HG03066 (cell line): ENCODE data around the gene IGFN1.

Source experiments
- ATAC-seq: cut with Tn5 transposase; IDR thresholded peaks from one replicate; pipeline ENCODE4 v1.9.1; 2021; ENCODE audit warnings: low read depth; ENCODE audit not compliant: unreplicated experiment

The IGFN1 gene

GRCh38 chr1:201190624-201191051 is at the start of gene IGFN1:
IGFN1 (plus strand) TSS chr1:201190824; CDS start chr1:201193294, 2,470 bp downstream.
- ATAC-seq = no peak

GRCh38 chr1:201140941-201141260 is 49.7 kb upstream of the IGFN1 start:
- ATAC-seq = no peak

GRCh38 chr1:201141418-201141817 is 49.2 kb upstream of the IGFN1 start:
- ATAC-seq = no peak

DNA sequence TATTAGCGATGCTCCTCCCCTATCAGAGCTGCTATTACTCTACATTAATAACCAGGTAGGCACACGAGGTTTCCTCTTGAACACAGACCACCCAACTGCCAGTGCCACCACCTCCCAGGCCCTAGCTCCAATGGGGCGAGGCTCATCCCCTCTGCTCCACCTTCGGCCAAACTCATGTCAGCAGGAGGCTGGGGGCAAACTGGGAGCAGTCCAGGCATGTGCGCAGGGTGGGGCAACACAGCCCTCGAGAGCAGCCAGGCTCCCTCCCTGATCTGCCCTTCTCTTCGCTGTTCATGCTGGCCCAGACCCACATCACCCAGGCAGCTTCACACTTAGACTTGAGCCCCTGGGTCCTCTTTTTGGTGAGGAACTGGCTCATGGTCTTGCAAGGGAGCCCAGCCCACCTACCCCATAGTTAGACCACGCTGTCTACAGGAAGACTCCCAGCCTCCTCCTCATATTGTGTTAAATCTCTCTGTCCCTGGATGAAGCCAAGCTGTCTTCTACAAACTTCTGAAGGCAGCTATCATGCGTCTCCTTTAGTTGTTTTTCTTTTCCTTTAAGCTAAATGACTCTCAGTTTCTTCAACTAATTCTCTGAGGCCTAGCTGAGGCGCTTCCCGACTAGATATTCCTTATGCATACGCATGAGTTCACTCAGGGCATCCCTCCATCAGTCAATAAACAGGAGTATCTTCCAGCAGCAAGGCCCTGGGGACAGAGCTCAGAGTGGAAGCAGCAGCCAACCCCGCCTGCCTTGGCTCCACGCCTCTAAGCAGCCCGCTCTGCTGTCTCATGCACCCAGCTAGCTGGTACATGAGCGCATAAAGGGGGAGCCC is 48.4 kb upstream of the IGFN1 start:
- ATAC-seq = no peak

DNA sequence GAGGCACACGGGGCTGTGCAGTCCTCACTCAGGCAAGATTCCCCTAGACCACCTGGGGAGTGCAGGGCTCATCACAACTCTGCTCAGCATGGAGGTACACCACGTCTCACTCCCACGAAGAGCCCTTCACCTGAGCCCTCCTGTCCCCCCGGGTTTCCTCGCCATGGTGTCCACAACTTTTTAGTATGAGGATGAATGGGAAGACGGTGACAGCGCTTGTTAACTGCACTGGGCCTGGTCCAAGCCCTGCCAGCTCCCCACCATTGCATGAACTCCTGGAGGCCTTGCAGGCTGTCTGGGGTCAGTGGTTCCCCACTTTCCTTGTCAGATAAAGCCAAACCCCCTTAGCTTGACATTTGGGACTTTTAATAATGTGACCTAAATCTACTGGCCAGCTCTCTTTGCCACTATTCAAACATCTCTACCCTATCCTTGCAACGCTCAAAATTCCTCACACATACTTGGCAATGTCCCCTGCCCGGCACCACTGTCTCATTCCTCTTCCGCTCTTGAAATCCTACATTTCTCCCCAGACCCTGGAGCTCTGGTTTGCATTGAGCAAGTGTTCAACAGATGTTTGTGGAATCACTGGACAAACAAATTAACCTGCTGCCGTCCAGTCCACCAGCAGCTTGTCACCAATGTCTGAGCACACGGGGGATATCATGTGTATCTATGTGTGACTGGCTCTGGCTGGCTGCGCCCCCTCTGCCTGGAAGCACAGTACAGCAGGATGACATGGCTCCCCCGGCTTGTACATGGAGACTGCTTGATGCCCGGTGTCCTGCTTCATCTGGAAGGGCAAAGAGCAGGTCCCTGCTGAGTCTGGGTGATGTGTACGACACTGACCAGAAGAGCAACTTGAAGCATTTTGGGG is 47.5 kb upstream of the IGFN1 start:
- no peak for ATAC-seq

DNA sequence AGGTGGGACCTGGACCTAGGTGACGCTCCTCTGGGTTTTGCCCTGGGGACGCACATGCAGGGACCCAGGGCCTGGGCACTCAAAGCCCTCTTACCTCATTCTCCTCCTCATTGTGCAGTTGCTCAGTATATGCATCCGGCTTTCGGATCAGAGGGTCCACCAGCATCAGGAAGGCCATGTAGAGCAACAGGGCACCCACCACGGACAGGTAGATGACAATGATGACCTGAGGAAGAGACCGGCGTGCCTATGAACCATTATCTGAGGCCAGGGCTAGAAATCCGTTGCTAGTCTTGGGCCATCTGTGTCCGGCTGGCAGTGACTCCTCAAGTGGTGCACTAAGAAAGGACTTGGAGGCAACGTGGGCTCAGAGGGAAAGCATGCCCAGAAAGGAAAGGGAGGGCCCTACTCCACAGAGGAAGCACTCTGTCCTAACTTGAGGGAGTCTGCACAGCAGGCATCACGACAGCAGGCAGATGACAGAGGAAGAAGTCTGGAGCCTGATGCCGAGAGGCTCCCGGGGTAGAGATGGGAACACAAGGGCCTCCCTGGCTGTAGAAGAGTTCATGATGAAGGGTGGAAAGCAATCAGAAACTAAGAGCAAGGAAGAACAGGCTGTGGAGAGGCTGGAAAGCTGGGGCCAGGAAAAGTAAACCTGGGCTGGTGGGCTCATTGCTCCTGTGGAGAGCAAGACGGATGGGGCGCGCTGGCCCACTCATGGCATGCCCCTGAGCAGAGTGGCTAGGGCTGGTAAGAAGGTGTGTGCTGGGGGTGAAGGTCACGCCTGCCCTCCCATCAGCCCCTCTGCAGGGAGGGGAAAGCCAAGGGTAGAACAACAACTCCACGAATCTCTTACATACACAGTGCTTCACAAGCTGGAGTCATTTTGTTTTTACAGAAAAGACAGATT is 46.6 kb upstream of the IGFN1 start:
- ATAC-seq = no peak

DNA sequence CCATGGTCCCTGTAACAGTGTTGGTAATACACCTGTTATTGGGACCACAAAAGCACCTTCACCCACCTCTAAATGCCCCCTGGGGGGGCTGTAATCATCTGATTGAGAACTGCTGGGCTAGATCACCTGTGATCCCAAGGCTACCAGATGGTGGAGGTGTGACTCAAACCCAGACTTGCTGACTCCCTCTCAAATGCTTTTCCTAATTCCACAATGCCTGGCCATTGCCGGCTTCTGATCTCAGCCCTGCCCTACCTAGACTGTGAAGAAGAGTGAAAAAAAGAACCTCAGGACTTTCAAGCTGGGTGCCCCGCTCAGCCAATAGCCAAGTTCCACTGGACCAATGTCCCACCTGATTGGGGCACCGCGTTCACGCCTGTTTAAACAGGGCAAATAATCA is 45.9 kb upstream of the IGFN1 start:
- ATAC-seq = no peak

DNA sequence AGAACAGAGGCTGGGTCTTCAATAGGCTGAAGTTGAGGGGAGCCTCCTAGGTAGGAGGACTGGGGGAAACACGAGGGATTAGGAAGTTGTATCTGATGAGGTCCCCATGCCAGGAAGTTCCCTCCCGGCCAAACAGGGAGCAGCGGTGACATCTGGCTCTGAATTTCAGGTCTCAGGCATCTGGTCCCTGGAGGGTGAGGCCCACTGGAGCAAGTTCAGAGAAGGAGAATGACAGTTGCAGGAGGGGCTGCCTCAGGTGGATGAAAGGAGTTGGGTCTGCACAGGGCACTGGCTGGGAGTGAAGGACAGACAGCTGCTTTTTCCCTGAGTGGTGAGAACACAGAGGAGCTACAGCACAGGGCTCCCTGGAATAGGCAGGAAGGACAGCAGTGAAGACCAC is 45.5 kb upstream of the IGFN1 start:
- ATAC-seq = no peak

DNA sequence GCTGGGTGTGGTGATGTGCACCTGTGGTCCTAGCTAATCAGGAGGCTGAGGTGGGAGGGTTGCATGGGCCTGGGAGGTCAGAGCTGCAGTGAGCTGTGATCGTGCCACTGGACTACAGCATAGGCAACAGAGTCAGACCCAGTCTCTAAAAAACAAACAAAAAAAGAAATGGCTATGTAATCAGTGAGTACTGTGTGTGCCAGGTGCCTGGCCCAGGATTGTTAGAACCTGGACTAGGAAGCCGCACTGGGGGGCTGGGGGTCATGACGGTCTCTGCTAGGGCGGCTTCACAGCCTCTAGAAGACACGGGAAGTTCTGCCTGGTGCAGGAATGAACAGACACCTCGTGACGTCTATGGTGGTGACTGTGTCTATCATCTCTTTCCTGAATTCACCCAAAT is 44.8 kb upstream of the IGFN1 start:
- no peak for ATAC-seq

- no peak for ATAC-seq
Observed at GRCh38 chr1:201146626-201147390, 43.8 kb upstream of the IGFN1 start.

DNA sequence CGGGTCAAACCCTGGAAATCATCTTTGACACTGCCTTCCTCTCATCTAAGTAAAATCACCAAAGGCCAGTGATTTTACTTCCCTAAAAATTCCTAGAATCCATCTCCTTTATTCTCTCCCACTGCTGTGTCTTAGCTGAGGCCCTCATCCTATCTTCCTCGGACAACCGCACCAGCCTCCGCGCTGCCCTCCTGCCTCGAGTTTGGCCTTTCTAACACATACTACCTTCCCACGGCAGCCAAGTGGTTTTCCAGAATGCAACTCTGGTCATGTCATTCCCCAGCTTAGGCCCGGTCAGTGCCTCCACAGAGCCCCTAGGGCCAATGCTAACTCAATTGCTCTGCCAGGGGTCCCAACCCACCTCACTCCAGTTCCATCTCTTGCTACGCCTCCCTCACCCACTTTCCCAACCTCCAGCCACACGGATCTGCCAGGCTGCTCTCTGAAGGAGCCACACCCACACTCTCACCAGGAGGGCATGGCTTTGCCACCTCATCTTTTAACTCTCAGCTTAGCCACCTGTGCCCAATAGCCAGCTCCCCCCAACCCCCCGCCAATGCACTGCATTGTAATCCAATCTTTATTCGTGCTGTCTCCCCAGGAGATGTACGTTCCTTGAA is 43.1 kb upstream of the IGFN1 start:
- no peak for ATAC-seq

- ATAC-seq = no peak
Observed at GRCh38 chr1:201149400-201149799, 41.2 kb upstream of the IGFN1 start.

DNA sequence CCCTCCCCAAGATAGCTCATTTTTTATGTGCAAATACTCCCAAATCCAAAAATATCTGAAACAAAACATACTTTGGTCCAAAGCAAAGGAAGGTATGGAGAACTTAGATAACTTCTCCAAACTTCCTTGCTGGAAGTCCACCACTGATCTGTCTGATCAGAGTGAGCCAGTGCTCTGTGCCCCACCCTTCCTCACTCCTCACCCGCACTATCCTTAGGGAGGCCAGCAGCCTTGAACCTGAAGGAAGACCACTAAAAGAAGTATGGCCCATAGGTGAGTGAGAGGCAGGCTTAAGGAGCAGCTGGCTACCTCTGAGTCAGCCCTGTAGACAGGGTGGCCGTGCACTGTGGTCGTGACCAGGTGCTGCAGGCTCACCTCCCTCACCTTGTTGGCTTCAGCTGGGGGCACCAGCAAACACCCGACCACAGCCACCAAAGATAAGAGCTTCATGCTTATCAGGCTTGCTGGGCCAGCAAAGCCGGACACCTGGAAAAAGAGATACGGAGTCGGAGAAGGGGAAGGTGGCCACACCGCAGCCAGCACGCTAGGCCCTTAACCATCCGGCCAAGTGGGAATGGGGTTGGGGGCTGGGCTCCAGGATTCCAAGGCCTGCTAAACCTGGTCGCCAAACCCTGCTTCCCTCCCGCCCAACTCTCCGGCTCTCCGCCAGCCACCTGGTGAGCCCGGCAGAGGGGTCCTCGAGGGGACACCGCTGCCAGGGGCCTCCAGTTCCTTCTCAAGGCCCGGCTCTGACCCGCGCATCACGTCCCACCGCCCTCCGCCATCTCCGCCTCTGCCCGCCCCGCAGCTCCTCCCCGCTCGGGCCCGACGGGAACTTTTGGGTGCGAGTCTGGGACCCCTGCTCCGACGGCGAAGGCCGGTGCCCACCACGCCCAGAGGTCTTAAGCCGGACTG is 36.9 kb upstream of the IGFN1 start:
- ATAC-seq = peak; percentile 81

GRCh38 chr1:201154389-201155165 is 36.0 kb upstream of the IGFN1 start, which contains the start of gene TMEM9:
TMEM9 (minus strand) TSS chr1:201154474; CDS start chr1:201153923, 551 bp downstream.
- peak; percentile 99 for ATAC-seq

- no peak for ATAC-seq
Observed at GRCh38 chr1:201155354-201155753, 35.3 kb upstream of the IGFN1 start.

DNA sequence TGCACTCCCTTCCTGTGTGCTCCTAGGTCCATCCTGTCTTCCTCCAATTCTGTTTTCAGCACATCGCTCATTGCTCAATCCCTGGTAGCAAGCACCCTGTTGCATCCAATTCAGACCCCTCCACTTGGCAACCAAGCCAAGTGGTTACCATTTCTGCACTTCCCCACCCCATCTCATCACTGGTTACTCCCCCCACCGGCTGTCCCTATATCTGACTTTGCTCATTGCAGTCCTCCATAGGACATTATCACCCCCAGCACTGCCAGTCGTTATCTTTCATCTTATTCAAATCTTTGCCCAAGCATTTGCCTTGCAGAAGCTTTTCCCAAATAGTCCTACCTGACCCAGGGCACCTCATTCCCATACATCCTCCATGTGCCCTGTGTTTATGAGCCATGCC is 34.3 kb upstream of the IGFN1 start:
- no peak for ATAC-seq

GRCh38 chr1:201156819-201157218 is 33.8 kb upstream of the IGFN1 start:
- ATAC-seq = no peak

GRCh38 chr1:201157949-201158348 is 32.7 kb upstream of the IGFN1 start:
- no peak for ATAC-seq
